Adrenal gland (tissue), 5 donors: Measurements from ENCODE around the gene SLC44A2.

ENCODE experiments used
- CTCF ChIP-seq, 6 experiments: fragments of 450-650 bp in 4 of 6; fragments of 200-600 bp in 2 of 6; sonication (generic) in 1 of 6; IDR thresholded peaks; 1 replicate in 5 of 6; 2 replicates in 1 of 6; pipeline versions ENCODE4 v1.5.1 to v1.8.0; 2016 to 2021; ENCODE audit warnings: antibody characterized with exemption in 6 of 6, mild to moderate bottlenecking in 2 of 6, moderate library complexity in 1 of 6
- POLR2A ChIP-seq, 2 donors: fragments of 450-650 bp; IDR thresholded peaks; one replicate each; pipeline ENCODE4 v1.6.1; 2017; ENCODE audit warnings: antibody characterized with exemption in 2 of 2, mild to moderate bottlenecking in 2 of 2, moderate library complexity in 1 of 2
- donor health status: DM: no; HTN: no; CAD: no.

- TF ChIP-seq CTCF (IDR thresholded peaks at IDR 0.05), result no peak
- TF ChIP-seq POLR2A (IDR thresholded peaks at IDR 0.05), result no peak
Observed at GRCh38 chr19:10612499-10613119, 12.7 kb upstream of the SLC44A2 start.
